GM18502 (cell line): ENCODE measurements around the gene TADA2B.

Experiments used
- ATAC-seq: cut with Tn5 transposase; IDR thresholded peaks from one replicate; pipeline ENCODE4 v1.9.1; 2021; ENCODE audit warnings: mild to moderate bottlenecking; ENCODE audit not compliant: unreplicated experiment, poor library complexity

Gene TADA2B, protein sequence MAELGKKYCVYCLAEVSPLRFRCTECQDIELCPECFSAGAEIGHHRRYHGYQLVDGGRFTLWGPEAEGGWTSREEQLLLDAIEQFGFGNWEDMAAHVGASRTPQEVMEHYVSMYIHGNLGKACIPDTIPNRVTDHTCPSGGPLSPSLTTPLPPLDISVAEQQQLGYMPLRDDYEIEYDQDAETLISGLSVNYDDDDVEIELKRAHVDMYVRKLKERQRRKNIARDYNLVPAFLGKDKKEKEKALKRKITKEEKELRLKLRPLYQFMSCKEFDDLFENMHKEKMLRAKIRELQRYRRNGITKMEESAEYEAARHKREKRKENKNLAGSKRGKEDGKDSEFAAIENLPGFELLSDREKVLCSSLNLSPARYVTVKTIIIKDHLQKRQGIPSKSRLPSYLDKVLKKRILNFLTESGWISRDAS

GRCh38 chr4:7043284-7044136, at the start of gene TADA2B:
TSS of gene TADA2B (plus strand) at chr4:7043372. CDS start at chr4:7043580, 208 bp downstream.
- ATAC-seq: peak; percentile 14

GRCh38 chr4:6996481-6996880, 46.7 kb upstream of the TADA2B start:
- no peak for ATAC-seq

DNA sequence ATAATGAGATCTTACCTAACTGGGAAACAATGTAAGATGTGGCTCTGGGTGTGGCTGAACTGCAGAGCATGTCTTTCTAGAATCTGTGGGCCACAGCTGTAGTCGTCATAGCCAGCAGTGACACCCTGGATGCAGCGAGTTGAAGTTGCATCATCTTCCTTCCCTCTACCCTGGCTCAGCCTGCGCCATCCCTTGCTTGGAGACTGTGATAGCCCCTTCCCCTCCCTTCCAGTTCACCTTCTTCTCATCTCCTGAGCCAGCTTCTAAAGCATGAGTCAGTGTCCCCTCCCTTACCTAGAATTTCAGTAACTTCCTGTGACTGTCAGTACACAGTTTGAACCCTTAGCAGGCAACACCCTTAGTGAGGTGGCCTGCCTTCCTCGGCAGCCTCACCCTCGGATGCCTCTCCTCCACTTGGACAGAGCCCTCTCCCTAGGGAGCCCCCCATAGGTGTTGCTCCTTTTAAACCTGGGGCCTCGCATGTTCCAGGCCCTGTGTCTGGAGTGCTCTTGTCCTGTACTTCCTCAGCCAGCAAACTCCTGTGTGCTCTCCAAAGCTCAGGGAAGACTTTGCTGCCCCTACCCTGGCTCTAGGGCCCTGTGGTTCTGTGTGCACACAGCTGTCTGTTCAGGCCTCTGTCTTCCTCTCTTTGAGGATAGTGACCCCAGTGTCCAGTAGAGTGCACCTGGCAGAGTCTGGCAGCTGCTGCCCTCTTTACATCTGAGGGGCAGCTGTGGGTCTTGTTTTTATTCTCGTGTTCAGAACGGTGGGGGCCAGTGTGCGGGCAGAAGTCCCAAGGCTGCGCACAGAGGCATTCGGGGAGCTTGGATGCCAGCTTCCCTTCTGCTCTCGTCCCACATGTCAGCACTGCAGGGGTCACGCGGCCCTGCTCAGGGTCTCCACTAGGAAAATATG, 43.7 kb upstream of the TADA2B start:
- ATAC-seq: no peak

DNA sequence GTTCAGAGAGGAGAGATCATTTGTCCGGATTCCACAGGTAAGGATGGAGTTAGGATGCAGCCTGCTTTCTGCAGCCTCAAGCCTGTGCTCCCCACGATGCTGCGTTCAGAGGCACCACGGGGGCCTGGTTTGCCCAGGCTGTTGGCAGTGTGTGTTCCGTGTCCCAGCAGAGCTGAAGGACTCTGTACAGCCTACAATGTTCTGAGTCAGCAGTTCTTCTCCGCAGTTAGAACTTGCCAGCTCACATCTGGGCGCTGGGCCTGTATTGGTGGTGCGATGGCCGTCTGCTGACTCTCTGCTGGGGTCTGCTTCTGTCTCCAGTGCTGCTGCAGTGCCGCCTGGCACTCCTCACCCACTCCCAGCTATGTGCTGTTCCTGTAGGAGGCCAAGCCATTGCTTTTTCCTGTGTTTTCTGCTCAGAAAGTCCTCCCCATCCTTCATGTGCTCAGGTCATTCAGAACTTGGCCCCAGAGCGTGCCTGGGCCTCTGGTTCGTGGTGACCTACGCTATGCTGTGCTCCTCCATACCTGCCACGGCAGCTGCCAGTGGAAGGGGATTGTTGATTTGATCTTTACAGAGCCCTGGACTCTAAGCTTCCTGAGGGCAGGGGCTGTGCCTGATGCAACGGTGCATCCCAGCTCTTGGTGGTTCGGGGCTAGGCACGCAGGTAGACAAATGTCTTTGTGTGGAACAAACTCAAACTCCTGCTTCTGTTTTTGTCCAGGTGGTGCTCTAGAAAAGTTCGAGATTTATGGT, 42.6 kb upstream of the TADA2B start:
- no peak for ATAC-seq

GRCh38 chr4:7001271-7001670, 41.9 kb upstream of the TADA2B start:
- ATAC-seq: no peak

DNA sequence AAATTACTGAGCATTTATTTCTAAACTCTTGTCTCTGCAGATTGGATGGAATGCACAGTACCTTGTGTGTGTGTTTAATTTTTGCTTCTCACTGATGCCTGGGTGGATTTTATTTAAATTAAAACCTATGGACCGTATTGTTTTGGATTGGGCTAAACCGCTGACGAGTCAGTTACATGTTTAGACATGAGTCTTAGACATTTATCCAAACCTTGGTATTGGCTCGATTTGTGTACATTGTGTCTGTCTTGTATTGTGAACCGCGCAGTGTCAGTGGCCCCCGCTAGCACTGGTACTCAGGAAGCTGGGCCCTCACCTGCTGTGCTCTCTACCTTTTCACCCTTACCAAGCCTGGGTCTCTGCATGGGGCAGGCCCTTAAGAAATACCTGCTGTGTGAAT, 40.8 kb upstream of the TADA2B start:
- ATAC-seq: no peak

DNA sequence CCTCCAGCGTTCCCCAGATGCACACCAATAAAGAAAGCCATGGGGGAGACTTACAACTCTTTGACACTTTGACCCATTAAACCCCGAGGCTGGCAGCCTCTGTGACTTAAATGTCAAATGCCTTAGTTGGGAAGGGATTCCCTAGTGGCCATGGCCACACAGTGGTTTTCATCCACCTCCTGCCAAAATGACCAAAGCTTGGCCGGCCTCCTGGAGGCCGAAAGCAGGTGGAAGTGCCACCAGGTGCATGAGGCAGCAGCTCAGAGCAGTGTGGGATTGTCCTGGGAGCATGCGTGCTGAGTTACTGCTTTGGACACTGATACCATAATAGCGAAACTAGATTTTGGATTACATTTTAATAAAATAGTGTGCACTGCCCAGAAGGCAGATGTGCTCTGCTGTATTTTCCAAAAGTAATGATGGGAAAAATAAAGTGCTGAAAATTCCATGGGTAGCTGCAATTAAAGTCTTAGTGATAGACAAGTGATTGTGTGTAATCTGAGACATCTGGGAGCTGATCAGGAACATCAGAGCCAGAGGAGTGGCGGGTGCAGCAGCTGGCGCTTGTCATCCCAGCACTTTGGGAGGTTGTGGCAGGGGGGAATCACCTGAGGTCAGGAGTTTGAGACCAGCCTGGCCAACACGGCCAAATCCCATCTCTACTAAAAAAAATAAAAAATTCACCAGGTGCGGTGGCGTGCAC, 39.8 kb upstream of the TADA2B start:
- no peak for ATAC-seq

DNA sequence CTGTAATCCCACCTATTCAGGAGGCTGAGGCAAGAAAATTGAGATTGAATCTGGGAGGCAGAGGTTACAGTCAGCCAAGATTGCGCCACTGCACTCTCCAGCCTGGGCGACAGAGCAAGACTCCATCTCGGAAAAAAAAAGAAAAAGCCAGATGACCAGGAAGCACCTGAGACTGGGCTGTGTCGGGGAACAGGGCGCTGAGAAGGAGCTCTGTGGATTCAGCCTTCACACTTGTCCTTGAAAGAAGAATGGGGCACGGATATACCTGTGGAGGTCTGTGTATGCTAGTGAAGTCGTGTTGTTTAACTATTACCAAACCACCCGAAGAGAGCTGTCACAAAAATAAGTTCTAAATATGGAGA, 39.3 kb upstream of the TADA2B start:
- ATAC-seq: no peak

- ATAC-seq: no peak
Observed at GRCh38 chr4:7004331-7004730, 38.8 kb upstream of the TADA2B start.

GRCh38 chr4:7005571-7005970, 37.6 kb upstream of the TADA2B start:
- ATAC-seq: no peak

DNA sequence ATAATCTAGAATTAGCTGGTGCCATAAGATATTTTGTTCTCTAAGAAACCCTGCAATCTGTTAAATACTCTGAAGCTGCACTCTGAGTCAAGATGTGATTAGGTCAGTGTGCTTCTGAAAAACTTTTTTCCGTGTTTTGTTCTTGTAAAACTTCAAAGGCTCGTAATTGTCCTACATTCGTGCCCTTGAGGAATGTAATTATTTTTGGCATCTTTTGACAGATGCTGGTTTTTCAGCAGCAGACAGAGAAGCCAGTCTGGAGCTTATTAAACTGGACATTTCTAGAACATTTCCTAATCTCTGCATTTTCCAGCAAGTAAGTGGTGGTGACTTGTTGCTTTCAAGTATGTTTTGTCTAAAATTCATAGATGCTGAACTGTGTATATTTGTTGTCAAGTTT, 36.8 kb upstream of the TADA2B start:
- ATAC-seq: no peak

DNA sequence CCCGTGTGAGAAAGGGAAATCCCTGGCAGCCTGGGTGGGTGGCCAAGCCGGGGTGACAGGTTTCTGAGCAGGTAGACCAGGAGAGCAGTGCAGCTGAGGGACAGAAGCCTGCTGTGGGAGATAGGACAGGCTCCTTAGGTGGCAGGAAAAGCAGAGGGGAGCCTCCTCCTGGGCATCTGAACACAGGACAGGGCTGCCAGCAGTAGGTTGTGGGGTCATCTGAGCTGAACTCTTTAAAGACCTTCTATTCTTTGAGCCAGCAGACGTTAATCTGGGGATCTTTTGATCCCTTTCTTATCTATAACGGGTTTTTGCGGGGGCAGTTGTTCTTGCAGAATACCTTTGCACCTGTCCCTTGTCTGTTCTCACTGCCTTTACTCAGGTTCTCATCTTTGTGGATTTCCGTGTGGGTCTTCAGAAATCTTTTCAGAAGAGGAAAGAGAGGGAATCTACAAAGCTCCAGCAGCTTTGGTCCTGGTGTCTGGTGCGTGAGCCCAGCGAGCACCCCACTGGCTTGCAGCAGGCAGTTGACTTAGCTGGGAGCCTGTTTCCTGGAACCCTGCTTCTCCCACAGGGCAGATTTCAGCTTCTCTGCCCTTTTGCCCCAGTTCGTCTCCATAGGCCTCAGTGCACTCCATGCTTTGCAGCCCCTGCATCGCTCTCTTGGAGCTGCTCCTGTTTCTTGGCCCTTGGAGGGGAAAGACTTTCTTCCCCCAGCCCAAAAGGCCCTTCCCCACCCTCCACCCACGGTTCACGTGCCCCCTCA, 35.8 kb upstream of the TADA2B start:
- no peak for ATAC-seq

GRCh38 chr4:7007944-7008343, 35.2 kb upstream of the TADA2B start:
- ATAC-seq: no peak

- ATAC-seq: no peak
Observed at GRCh38 chr4:7009564-7009963, 33.6 kb upstream of the TADA2B start.

GRCh38 chr4:7013175-7013574, 30.0 kb upstream of the TADA2B start:
- no peak for ATAC-seq

GRCh38 chr4:7014815-7015214, 28.4 kb upstream of the TADA2B start:
- no peak for ATAC-seq

DNA sequence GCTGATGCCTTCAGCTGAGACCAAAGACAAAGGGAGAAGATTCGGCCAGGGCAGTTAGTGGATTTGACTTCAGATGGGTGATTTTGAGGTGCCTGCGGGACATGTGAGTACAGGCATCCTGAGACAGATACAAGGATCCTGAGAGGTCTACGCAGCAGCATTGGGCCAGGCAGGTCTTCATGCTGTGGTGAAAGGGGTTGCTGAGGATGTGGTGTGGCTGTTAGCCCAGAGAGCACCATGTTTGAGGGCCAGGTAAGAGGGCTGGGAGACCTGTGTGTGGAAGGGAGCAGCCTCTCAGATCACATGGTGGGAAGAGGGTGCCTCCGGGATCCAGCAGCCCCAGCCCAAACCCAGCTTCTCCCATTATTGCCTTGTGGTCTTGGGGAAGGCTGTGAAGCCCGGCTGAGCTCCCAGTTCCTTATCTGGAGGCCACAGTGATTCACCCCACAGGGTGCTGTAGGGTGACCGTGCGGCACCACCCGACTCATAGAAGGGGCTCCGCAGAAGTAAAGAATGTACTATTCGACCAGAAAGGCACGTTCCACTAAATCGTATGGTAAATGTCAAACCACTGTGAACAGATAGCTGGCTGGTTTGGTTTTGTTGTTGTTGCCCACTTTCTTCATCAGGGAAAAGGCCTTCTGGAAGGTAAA, 27.7 kb upstream of the TADA2B start:
- no peak for ATAC-seq

DNA sequence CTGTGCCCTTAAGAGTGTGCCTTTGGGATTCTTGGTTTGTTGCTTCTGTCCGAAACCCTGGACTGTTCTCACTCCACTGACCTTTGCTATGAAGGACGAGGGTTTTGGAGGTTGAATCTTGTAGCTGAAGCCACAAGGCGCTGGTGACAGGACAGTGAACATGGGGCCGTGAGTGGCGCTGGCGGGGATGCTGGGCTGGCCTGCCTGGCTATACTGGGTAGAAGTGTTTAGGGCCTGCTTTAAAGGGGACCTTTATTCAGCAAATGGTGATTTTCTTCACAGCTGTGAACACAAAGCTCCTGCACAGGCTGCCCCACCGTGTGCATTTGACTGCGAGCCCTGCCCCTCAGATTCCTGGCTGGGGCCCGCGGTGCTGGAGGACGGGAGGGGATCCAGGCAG, 27.1 kb upstream of the TADA2B start:
- no peak for ATAC-seq
